Ishikawa (cell line): ENCODE results near the gene ABR.

ENCODE experiments used
- CEBPB ChIP-seq: IDR thresholded peaks from 2 replicates; pipeline ENCODE4 v1.6.1; 2012
- CREB1 ChIP-seq: IDR thresholded peaks from 2 replicates; pipeline ENCODE4 v1.6.1; 2012; ENCODE audit warnings: low read depth
- EGR1 ChIP-seq: IDR thresholded peaks from 2 replicates; pipeline ENCODE4 v1.6.1; 2012
- EP300 ChIP-seq: IDR thresholded peaks from 2 replicates; pipeline ENCODE4 v1.6.1; 2012; ENCODE audit warnings: borderline replicate concordance
- FOXM1 ChIP-seq: IDR thresholded peaks from 2 replicates; pipeline ENCODE4 v1.6.1; 2012; ENCODE audit warnings: low read depth, borderline replicate concordance
- MAX ChIP-seq: IDR thresholded peaks from 2 replicates; pipeline ENCODE4 v1.6.1; 2012
- NFIC ChIP-seq: IDR thresholded peaks from 2 replicates; pipeline ENCODE4 v1.6.1; 2012
- RAD21 ChIP-seq: IDR thresholded peaks from 2 replicates; pipeline ENCODE4 v1.6.1; 2012; ENCODE audit warnings: low read depth
- REST ChIP-seq: IDR thresholded peaks from 2 replicates; pipeline ENCODE4 v1.6.1; 2012; ENCODE audit warnings: low read depth, mild to moderate bottlenecking
- TAF1 ChIP-seq: IDR thresholded peaks from 2 replicates; pipeline ENCODE4 v1.6.1; 2012; ENCODE audit warnings: low read depth, mild to moderate bottlenecking
- TCF12 ChIP-seq: IDR thresholded peaks from 2 replicates; pipeline ENCODE4 v1.6.1; 2012; ENCODE audit warnings: low read depth
- TEAD4 ChIP-seq: IDR thresholded peaks from 2 replicates; pipeline ENCODE4 v1.6.1; 2012
- USF1 ChIP-seq: IDR thresholded peaks from 2 replicates; pipeline ENCODE4 v1.6.1; 2012
- YY1 ChIP-seq: IDR thresholded peaks from 2 replicates; pipeline ENCODE4 v1.6.1; 2012; ENCODE audit warnings: low read depth
- ZBTB7A ChIP-seq: IDR thresholded peaks from 2 replicates; pipeline ENCODE4 v1.6.1; 2012; ENCODE audit warnings: low read depth

Gene ABR

GRCh38 chr17:998111-998510 lies 181.7 kb downstream of the ABR start:
- TF ChIP-seq EGR1 (no peak), MAX (no peak), EP300 (no peak), TEAD4 (no peak)

GRCh38 chr17:996554-997344 lies 183.0 kb downstream of the ABR start, which contains the start of gene TIMM22:
TIMM22 (plus strand) TSS chr17:997129; CDS start chr17:997143, 14 bp downstream.
- TF ChIP-seq ZBTB7A (no peak), MAX (peak; percentile 99), USF1 (peak; percentile 92), TAF1 (peak; percentile 99), YY1 (peak; percentile 99), TCF12 (peak; percentile 78), CREB1 (peak; percentile 67; the same call in 1 of the 2 replicates), NFIC (0 out of 2 replicates have a peak, but pooled peaks have one; percentile 15), FOXM1 (no peak), TEAD4 (peak; percentile 43), REST (no peak), RAD21 (peak; percentile 95), EP300 (peak; percentile 88), EGR1 (peak; percentile 64), CEBPB (peak; percentile 53; the same call in 1 of the 2 replicates)

GRCh38 chr17:992933-993332 lies 186.8 kb downstream of the ABR start:
- TF ChIP-seq FOXM1 (no peak), USF1 (no peak), EP300 (no peak), YY1 (no peak), CREB1 (no peak), REST (no peak), EGR1 (no peak), NFIC (no peak)

GRCh38 chr17:988561-988960 lies 191.2 kb downstream of the ABR start:
- TF ChIP-seq EP300 (no peak), RAD21 (no peak), TEAD4 (no peak), FOXM1 (no peak), NFIC (no peak), YY1 (no peak)

GRCh38 chr17:987931-988330 lies 191.8 kb downstream of the ABR start:
- no peak for TF ChIP-seq ZBTB7A
- no peak for TF ChIP-seq TAF1
- no peak for TF ChIP-seq CREB1

- TF ChIP-seq CREB1 (no peak), USF1 (no peak), TAF1 (no peak), TCF12 (no peak), RAD21 (no peak), ZBTB7A (no peak), REST (no peak), EGR1 (no peak), NFIC (no peak), YY1 (no peak)
Measured at GRCh38 chr17:986322-986929, 193.4 kb downstream of the ABR start.
